H1 (cell line): ENCODE data around the gene HRH1. TPM values are rescaled to one million over a fixed set of nuclear protein-coding genes. Genes with fewer than 3 reads are reported as not detected.

ENCODE experiments used
- KDM5A ChIP-seq: fragments of 200-600 bp; IDR thresholded peaks from 2 replicates; pipeline ENCODE4 v1.7.1; 2012; ENCODE audit warnings: mild to moderate bottlenecking, low read length, inconsistent platforms, mixed read lengths
- polyA plus RNA-seq, 7 experiments: library from polyadenylated mRNA; depleted of rRNA in 3 of 7; stranded (reverse) in 5 of 7; unstranded in 2 of 7; fragments of >200 nt in 5 of 7; fragments of 200-250 nt in 2 of 7; gene quantifications; 1 replicate in 5 of 7; 2 replicates in 1 of 7; 4 replicates in 1 of 7; pipeline versions ENCODE4 v1.2.1 to v1.2.3, GENCODE V29; 2011 to 2013; ENCODE audit warnings: missing spikeins in 2 of 7, mixed read lengths in 2 of 7
- total RNA-seq: library from RNA; stranded (reverse); fragmentation: NEBNext Ultra II Directional; extraction: Animal tissue kit (Norgen Biotek cat#: 25700); gene quantifications from 2 replicates; pipeline ENCODE4 v1.2.1, GENCODE V29; 2021

The HRH1 gene
- total and polyA plus RNA-seq, 2 of the 8 experiments (the other 6 are each of a cell fraction or from before 2014, with no cell fraction given): 0.11 TPM; not detected in 1

GRCh38 chr3:11240496-11240895 lies 86.2 kb downstream of the HRH1 start (continued):
- TF ChIP-seq KDM5A: no peak
